ENCODE results near the gene AP1M1.

The AP1M1 gene

GRCh38 chr19:16263141-16263761 lies 65.5 kb downstream of the AP1M1 start:
- no peaks in the 10 kb centered on the region for H3K36me3 Mint-ChIP-seq (ENCODE audit: low read depth)
- H3K9me3 Mint-ChIP-seq: peaks cover 3% of the 10 kb centered on the region
- TF ChIP-seq CTCF (IDR thresholded peaks at IDR 0.05; ENCODE audit: unreplicated experiment in 3 of 3): no peak
- peaks cover 20% of the 10 kb centered on the region for H3K27me3 Mint-ChIP-seq (ENCODE audit: low read depth)
- H3K4me1 Mint-ChIP-seq: peaks cover 22% of the 10 kb centered on the region
- H3K4me3 Mint-ChIP-seq: no peak overlapping the region
- no peak overlapping the region for H3K27ac Mint-ChIP-seq

DNA sequence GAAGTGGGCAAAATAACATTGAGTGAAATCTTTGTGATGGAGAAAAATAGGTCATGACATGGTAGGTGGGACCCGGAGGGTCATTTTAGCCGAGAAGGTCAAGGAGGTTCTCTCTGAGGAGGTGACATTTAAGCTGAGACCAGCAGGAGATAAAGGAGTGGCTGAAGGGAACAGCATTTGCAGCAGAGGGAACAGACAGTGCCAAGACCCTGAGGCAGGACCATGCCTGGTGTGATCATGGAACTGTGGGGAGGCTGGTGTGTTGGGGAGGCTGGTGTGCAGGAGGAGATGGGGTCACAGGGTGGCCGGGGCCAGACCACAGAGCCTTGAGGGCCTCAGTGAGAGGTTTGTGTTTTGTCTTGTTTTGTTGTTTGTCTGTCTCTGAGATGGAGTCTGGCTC lies 67.5 kb downstream of the AP1M1 start:
- Mint-ChIP-seq H3K4me3 (no peak overlapping the region), H3K27ac (no peak overlapping the region), H3K36me3 (ENCODE audit: low read depth) (no peaks in the 10 kb centered on the region), H3K27me3 (ENCODE audit: low read depth) (peaks cover 20% of the 10 kb centered on the region), H3K9me3 (peaks cover 3% of the 10 kb centered on the region), H3K4me1 (peaks cover 17% of the 10 kb centered on the region)
- TF ChIP-seq CTCF (IDR thresholded peaks at IDR 0.05; ENCODE audit: unreplicated experiment in 3 of 3): no peak

GRCh38 chr19:16265890-16266585 lies 68.3 kb downstream of the AP1M1 start:
- H3K27me3 Mint-ChIP-seq (ENCODE audit: low read depth): peaks cover 18% of the 10 kb centered on the region
- no peak overlapping the region for H3K4me3 Mint-ChIP-seq
- peaks cover 13% of the 10 kb centered on the region for H3K4me1 Mint-ChIP-seq
- H3K36me3 Mint-ChIP-seq (ENCODE audit: low read depth): no peaks in the 10 kb centered on the region
- no peak overlapping the region for H3K27ac Mint-ChIP-seq
- peaks cover 3% of the 10 kb centered on the region for H3K9me3 Mint-ChIP-seq
- no peak for TF ChIP-seq CTCF (IDR thresholded peaks at IDR 0.05; ENCODE audit: unreplicated experiment in 3 of 3)

DNA sequence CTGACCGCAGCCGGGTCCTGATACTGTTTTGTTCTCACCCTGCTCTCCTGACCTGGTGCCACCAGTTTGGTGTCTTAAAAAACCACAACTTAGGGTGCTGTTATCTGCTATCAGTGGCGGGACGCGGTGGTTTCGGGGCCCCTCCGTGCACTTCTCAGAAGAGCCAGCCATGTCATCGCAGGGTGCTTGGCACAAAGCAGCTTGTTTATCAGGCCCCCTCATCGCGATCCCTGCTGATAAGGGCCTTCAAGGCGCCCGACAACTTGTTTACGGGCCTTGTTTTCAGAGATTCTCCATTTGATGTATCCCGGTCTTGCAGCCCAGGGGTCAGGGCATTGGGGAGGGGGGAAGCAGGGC lies 68.9 kb downstream of the AP1M1 start:
- H3K4me3 Mint-ChIP-seq: no peak overlapping the region
- H3K27me3 Mint-ChIP-seq (ENCODE audit: low read depth): peaks cover 14% of the 10 kb centered on the region
- H3K36me3 Mint-ChIP-seq (ENCODE audit: low read depth): no peaks in the 10 kb centered on the region
- TF ChIP-seq CTCF (IDR thresholded peaks at IDR 0.05; ENCODE audit: unreplicated experiment in 3 of 3): no peak
- no peak overlapping the region for H3K27ac Mint-ChIP-seq
- peaks cover 8% of the 10 kb centered on the region for H3K4me1 Mint-ChIP-seq
- peaks cover 3% of the 10 kb centered on the region for H3K9me3 Mint-ChIP-seq

- H3K36me3 Mint-ChIP-seq (ENCODE audit: low read depth): no peaks in the 10 kb centered on the region
- peaks cover 14% of the 10 kb centered on the region for H3K27me3 Mint-ChIP-seq (ENCODE audit: low read depth)
- H3K4me1 Mint-ChIP-seq: peaks cover 10% of the 10 kb centered on the region
These were observed 71.1 kb downstream of the AP1M1 start for GRCh38 chr19:16268676-16269319.

More at GRCh38 chr19:16268676-16269319, 71.1 kb downstream of the AP1M1 start:
- H3K9me3 Mint-ChIP-seq: peaks cover 3% of the 10 kb centered on the region
- no peak for TF ChIP-seq CTCF (IDR thresholded peaks at IDR 0.05; ENCODE audit: unreplicated experiment in 3 of 3)
- no peak overlapping the region for H3K27ac Mint-ChIP-seq
- H3K4me3 Mint-ChIP-seq: no peak overlapping the region

All from nephron (organoid).